Measurements from ENCODE around the gene SEMA4F.
"Not testable (repeated sequence)": the region's sequence is repeated elsewhere in the genome, so short reads cannot be mapped to it uniquely, and the experiment has no call there.

SEMA4F gene

GRCh38 chr2:74653985-74654882 is at the start of gene SEMA4F:
Gene SEMA4F, plus strand, starts transcription at chr2:74654247. Its CDS starts 130 bp downstream, at chr2:74654377.
- peak; percentile 94 to 96 for DNase-seq

- no peak for DNase-seq
These were observed 47.1 kb upstream of the SEMA4F start for GRCh38 chr2:74606927-74607326.

- DNase-seq, result no peak
These were observed 36.9 kb upstream of the SEMA4F start for GRCh38 chr2:74617122-74617521.

GRCh38 chr2:74618410-74619083 is 35.5 kb upstream of the SEMA4F start:
- DNase-seq, result no peak

- DNase-seq, result no peak
These were observed 34.3 kb upstream of the SEMA4F start for GRCh38 chr2:74619651-74620297.

GRCh38 chr2:74620671-74621070 is 33.4 kb upstream of the SEMA4F start:
- DNase-seq, result no peak

- no peak for DNase-seq
These were observed 28.2 kb upstream of the SEMA4F start for GRCh38 chr2:74625658-74626425.

GRCh38 chr2:74628538-74629105 is 25.4 kb upstream of the SEMA4F start:
- no peak for DNase-seq

GRCh38 chr2:74630454-74630853 is 23.6 kb upstream of the SEMA4F start:
- not testable (repeated sequence) for DNase-seq

GRCh38 chr2:74632209-74632938 is 21.7 kb upstream of the SEMA4F start:
- DNase-seq, result no peak

- DNase-seq, result no peak
These were observed 21.1 kb upstream of the SEMA4F start for GRCh38 chr2:74632939-74633312.

GRCh38 chr2:74639550-74639949 is 14.5 kb upstream of the SEMA4F start:
- DNase-seq, result no peak

GRCh38 chr2:74645344-74645743 is 8.7 kb upstream of the SEMA4F start:
- no peak for DNase-seq

GRCh38 chr2:74646201-74646600 is 7.8 kb upstream of the SEMA4F start:
- DNase-seq, result no peak

GRCh38 chr2:74646834-74647482 is 7.1 kb upstream of the SEMA4F start:
- no peak for DNase-seq

GRCh38 chr2:74648009-74648443 is 6.0 kb upstream of the SEMA4F start, which contains the start of gene M1AP:
Gene M1AP, minus strand, starts transcription at chr2:74648330. Its CDS starts 8,055 bp downstream, at chr2:74640275.
- peak in 1 of 2 donors; percentile 4 for DNase-seq

- no peak for DNase-seq
These were observed 460 bp upstream of the SEMA4F start for GRCh38 chr2:74653589-74653984.

- DNase-seq, result no peak
These were observed 1.5 kb downstream of the SEMA4F start for GRCh38 chr2:74655579-74655978.

GRCh38 chr2:74658516-74658915 is 4.5 kb downstream of the SEMA4F start:
- DNase-seq, result no peak

- DNase-seq, result no peak
These were observed 5.4 kb downstream of the SEMA4F start for GRCh38 chr2:74659462-74659861.

- DNase-seq, result no peak
These were observed 14.0 kb downstream of the SEMA4F start for GRCh38 chr2:74668087-74668486.
